Ovary (tissue), 9 donors: ENCODE measurements around the gene FOXP1. TPM values are rescaled to one million over a fixed set of nuclear protein-coding genes. Genes with fewer than 3 reads are reported as not detected.

Experiments used
- DNase-seq, 5 donors: peaks; one replicate each; pipeline ENCODE4 v3.0.0-alpha.2; 2019 to 2020
- H3K27ac ChIP-seq, 2 donors: fragments of 200-600 bp; one replicate each; pipeline versions ENCODE4 v1.5.1 to v1.8.0; 2019 to 2022
- H3K27me3 ChIP-seq: fragments of 200-600 bp; one replicate; pipeline ENCODE4 v1.8.0; 2022
- H3K36me3 ChIP-seq: fragments of 200-600 bp; sonication (generic); one replicate; pipeline ENCODE4 v1.5.1; 2019
- H3K4me1 ChIP-seq: one replicate; pipeline ENCODE4 v1.8.1; 2013; ENCODE audit warnings: mild to moderate bottlenecking, moderate library complexity; ENCODE audit not compliant: insufficient read depth
- H3K4me3 ChIP-seq: fragments of 200-600 bp; sonication (generic); one replicate; pipeline ENCODE4 v1.5.1; 2017
- H3K9me3 ChIP-seq, 2 donors: fragments of 200-600 bp in 1 of 2; sonication (generic) in 1 of 2; one replicate each; pipeline versions ENCODE4 v1.5.1 to v1.8.1; 2013 to 2019; ENCODE audit warnings: mild to moderate bottlenecking in 1 of 2, moderate library complexity in 1 of 2
- CTCF ChIP-seq, 3 donors: fragments of 450-650 bp in 2 of 3; fragments of 200-600 bp in 1 of 3; IDR thresholded peaks; one replicate each; pipeline versions ENCODE4 v1.5.1 to v1.8.0; 2016 to 2022; ENCODE audit warnings: antibody characterized with exemption in 3 of 3, mild to moderate bottlenecking in 1 of 3
- EP300 ChIP-seq: sonication (generic); formaldehyde crosslinking; IDR thresholded peaks from one replicate; pipeline ENCODE4 v1.6.1; 2017; ENCODE audit warnings: antibody characterized with exemption
- POLR2A ChIP-seq: fragments of 450-650 bp; IDR thresholded peaks from one replicate; pipeline ENCODE4 v1.6.1; 2017; ENCODE audit warnings: antibody characterized with exemption, mild to moderate bottlenecking, moderate library complexity
- WGBS, 3 donors: extraction: QIAGEN DNeasy Blood & Tissue Kit in 1 of 3; methylation state at CpG; one replicate each; pipeline versions ENCODE4 v1.1.5 to v1.1.7; 2013 to 2017; 5-methylcytosine and 5-hydroxymethylcytosine counted together
- intact Hi-C, 4 donors: fragments of 100-400 bp; cut with DNase I; formaldehyde crosslinking; loops; one replicate each; pipeline versions ENCODE4 v1.11.0 to v1.15.1; 2022 to 2023
- polyA plus RNA-seq, 2 donors: library from polyadenylated mRNA; stranded (reverse); fragments of 200-250 nt in 1 of 2; fragments of 350-450 nt in 1 of 2; fragmentation: Illumina TruSeq in 1 of 2; extraction: RNeasy Lipid Tissue Mini Kit (QIAGEN cat#74804) in 1 of 2; gene quantifications; one replicate each; pipeline ENCODE4 v1.2.3, GENCODE V29; 2013 to 2014
- total RNA-seq, 7 donors: library from RNA; depleted of rRNA in 2 of 7; stranded (reverse); fragments of >200 nt in 2 of 7; fragmentation: NEBNext Ultra II Directional in 3 of 7; extraction: Animal tissue kit (Norgen Biotek cat#: 25700) in 3 of 7; gene quantifications; one replicate each; pipeline versions ENCODE4 v1.1.0 to v1.2.4, GENCODE V29; 2016 to 2023
- donor health status: DM: no; HTN: no; CAD: no; lungs with moderate emphysema.
- donor health status: DM: no; HTN: no; CAD: no.
- donor health status: Bipolar disorder and iron deficiency.
- donor health status: DM: yes; HTN: yes; CAD: no.
- donor health status: DM: no; HTN: no; CAD: no.
- donor health status: DM: yes; HTN: yes; CAD: no.

Gene FOXP1
- total and polyA plus RNA-seq, 9 donors = 31.7 to 126 (median 114) TPM

GRCh38 chr3:71447197-71447596, 136.3 kb downstream of the FOXP1 start:
- Histone ChIP-seq H3K4me3 (no peak overlapping the region), H3K36me3 (no peaks in the 10 kb centered on the region), H3K4me1 (peaks cover 2% of the 10 kb centered on the region), H3K27ac (no peak overlapping the region), H3K9me3 (no peaks in the 10 kb centered on the region), H3K27me3 (no peaks in the 10 kb centered on the region)
- no peak for DNase-seq
- intact Hi-C loops = no loop called here
- TF ChIP-seq EP300 = no peak
- TF ChIP-seq POLR2A = no peak
- no peak for TF ChIP-seq CTCF (IDR thresholded peaks at IDR 0.05)
- 91 to 96% (median 96%) methylated on average over 2 of the region's 2 CpGs for WGBS, 3 donors

GRCh38 chr3:71446734-71447133, 136.8 kb downstream of the FOXP1 start:
- Histone ChIP-seq H3K4me1 (peaks cover 2% of the 10 kb centered on the region), H3K27ac (no peak overlapping the region), H3K4me3 (no peak overlapping the region), H3K27me3 (no peaks in the 10 kb centered on the region), H3K36me3 (no peaks in the 10 kb centered on the region), H3K9me3 (no peaks in the 10 kb centered on the region)
- intact Hi-C loops = no loop called here
- TF ChIP-seq CTCF (IDR thresholded peaks at IDR 0.05) (no peak), EP300 (no peak), POLR2A (no peak)
- WGBS, 3 donors = 97 to 100% (median 100%) methylated on average over 1 of the region's 1 CpG
- DNase-seq = no peak

- DNase-seq = no peak
- Histone ChIP-seq H3K9me3 (no peaks in the 10 kb centered on the region), H3K27me3 (no peaks in the 10 kb centered on the region), H3K4me3 (no peak overlapping the region), H3K27ac (no peak overlapping the region), H3K36me3 (no peaks in the 10 kb centered on the region), H3K4me1 (peaks cover 3% of the 10 kb centered on the region)
- intact Hi-C loops = no loop called here
- no peak for TF ChIP-seq POLR2A
- no peak for TF ChIP-seq CTCF (IDR thresholded peaks at IDR 0.05)
- TF ChIP-seq EP300 = no peak
- WGBS, 3 donors = 92 to 98% (median 95%) methylated on average over 4 of the region's 4 CpGs
These were observed 137.3 kb downstream of the FOXP1 start for GRCh38 chr3:71446260-71446659.

- WGBS, 3 donors = 80 to 85% (median 82%) methylated on average over 4 of the region's 4 CpGs
- Histone ChIP-seq H3K4me3 (no peak overlapping the region), H3K9me3 (no peaks in the 10 kb centered on the region), H3K27ac (no peak overlapping the region), H3K27me3 (no peaks in the 10 kb centered on the region), H3K36me3 (no peaks in the 10 kb centered on the region), H3K4me1 (peaks cover 3% of the 10 kb centered on the region)
- DNase-seq = no peak
- no peak for TF ChIP-seq EP300
- no peak for TF ChIP-seq POLR2A
- no peak for TF ChIP-seq CTCF (IDR thresholded peaks at IDR 0.05)
- intact Hi-C loops = no loop called here
These were observed 138.7 kb downstream of the FOXP1 start for GRCh38 chr3:71444861-71445259.
